GM21423 (cell line): ENCODE results near the gene ACSBG1.

Experiments used
- ATAC-seq: cut with Tn5 transposase; IDR thresholded peaks from one replicate; pipeline ENCODE4 v1.9.1; 2021; ENCODE audit warnings: mild to moderate bottlenecking, moderate library complexity; ENCODE audit not compliant: unreplicated experiment

The ACSBG1 gene

GRCh38 chr15:78224023-78224411, 10.3 kb downstream of the ACSBG1 start:
- ATAC-seq: no peak

- no peak for ATAC-seq
These were observed 10.9 kb downstream of the ACSBG1 start for GRCh38 chr15:78223396-78224022.

- no peak for ATAC-seq
These were observed 11.5 kb downstream of the ACSBG1 start for GRCh38 chr15:78222745-78223395.

GRCh38 chr15:78220713-78221112, 13.7 kb downstream of the ACSBG1 start:
- no peak for ATAC-seq

- ATAC-seq: no peak
These were observed 17.9 kb downstream of the ACSBG1 start for GRCh38 chr15:78216276-78217104.

- ATAC-seq: no peak
These were observed 20.4 kb downstream of the ACSBG1 start for GRCh38 chr15:78213956-78214355.

GRCh38 chr15:78213425-78213750, 21.0 kb downstream of the ACSBG1 start:
- ATAC-seq: no peak

GRCh38 chr15:78212546-78213424, 21.6 kb downstream of the ACSBG1 start:
- ATAC-seq: no peak

GRCh38 chr15:78212008-78212407, 22.4 kb downstream of the ACSBG1 start:
- no peak for ATAC-seq

- ATAC-seq: no peak
These were observed 23.0 kb downstream of the ACSBG1 start for GRCh38 chr15:78211189-78211921.

- no peak for ATAC-seq
These were observed 24.0 kb downstream of the ACSBG1 start for GRCh38 chr15:78210349-78210717.

GRCh38 chr15:78209646-78210348, 24.6 kb downstream of the ACSBG1 start:
- ATAC-seq: no peak

GRCh38 chr15:78208887-78209645, 25.3 kb downstream of the ACSBG1 start:
- no peak for ATAC-seq

GRCh38 chr15:78208341-78208844, 26.0 kb downstream of the ACSBG1 start:
- no peak for ATAC-seq

- no peak for ATAC-seq
These were observed 26.6 kb downstream of the ACSBG1 start for GRCh38 chr15:78207641-78208340.

GRCh38 chr15:78207110-78207458, 27.3 kb downstream of the ACSBG1 start:
- no peak for ATAC-seq

GRCh38 chr15:78206326-78207109, 27.8 kb downstream of the ACSBG1 start:
- ATAC-seq: no peak

GRCh38 chr15:78205856-78206255, 28.5 kb downstream of the ACSBG1 start:
- no peak for ATAC-seq
